Stimulated activated CD8-positive, alpha-beta memory T cell treated with anti-CD3 and anti-CD28 coated beads, Interleukin-15, amount 100 ng/mL, for 4 hours (primary cell): ENCODE measurements around the gene SGSH.

Experiments used
- DNase-seq, 2 donors: peaks; one replicate each; pipeline ENCODE4 v3.0.0-alpha.2; 2020; ENCODE audit warnings: low read depth in 2 of 2

SGSH gene

DNA sequence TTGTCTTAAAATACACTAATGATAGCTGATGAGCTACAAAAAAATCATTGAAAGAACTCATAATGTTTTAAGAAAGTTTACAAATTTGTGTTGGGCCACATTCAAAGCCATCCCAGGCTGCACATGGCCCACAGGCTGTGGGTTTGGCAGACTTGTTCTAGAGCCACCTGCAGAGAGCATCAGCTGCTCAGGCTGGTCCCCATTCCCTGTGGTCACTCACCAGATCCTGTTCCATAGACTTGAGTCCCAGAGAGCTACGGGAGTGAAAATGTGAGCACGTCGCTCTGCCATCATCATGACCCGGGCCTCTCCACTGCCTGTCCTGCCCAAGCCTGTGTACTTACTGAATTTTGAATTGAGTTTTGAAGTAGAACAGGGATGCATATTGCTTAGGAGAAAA is 7.0 kb upstream of the SGSH start:
- DNase-seq, result no peak

DNA sequence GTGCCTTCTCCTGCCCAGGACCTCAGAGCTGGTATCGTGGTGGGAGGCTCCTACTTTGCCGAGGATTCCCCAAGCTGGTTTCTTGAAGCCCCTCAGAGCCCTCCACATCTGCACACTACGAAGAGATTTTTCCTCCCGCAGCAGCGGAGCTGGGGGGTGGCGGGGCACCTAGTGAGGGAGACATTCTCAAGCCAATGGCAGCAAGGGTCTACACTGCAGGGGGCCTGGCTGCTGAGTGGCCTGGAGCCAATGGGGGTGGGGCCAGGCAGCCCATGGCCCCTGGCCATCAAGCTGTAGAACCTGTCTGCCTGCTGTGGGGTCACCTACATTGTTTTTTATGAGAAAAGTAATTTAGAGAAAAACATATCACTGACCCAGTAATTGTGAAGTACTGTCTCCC is 5.1 kb upstream of the SGSH start:
- no peak for DNase-seq

- no peak for DNase-seq
Measured at GRCh38 chr17:80224683-80225082, 4.5 kb upstream of the SGSH start.

- DNase-seq, result no peak
Measured at GRCh38 chr17:80223838-80224497, 3.8 kb upstream of the SGSH start.

DNA sequence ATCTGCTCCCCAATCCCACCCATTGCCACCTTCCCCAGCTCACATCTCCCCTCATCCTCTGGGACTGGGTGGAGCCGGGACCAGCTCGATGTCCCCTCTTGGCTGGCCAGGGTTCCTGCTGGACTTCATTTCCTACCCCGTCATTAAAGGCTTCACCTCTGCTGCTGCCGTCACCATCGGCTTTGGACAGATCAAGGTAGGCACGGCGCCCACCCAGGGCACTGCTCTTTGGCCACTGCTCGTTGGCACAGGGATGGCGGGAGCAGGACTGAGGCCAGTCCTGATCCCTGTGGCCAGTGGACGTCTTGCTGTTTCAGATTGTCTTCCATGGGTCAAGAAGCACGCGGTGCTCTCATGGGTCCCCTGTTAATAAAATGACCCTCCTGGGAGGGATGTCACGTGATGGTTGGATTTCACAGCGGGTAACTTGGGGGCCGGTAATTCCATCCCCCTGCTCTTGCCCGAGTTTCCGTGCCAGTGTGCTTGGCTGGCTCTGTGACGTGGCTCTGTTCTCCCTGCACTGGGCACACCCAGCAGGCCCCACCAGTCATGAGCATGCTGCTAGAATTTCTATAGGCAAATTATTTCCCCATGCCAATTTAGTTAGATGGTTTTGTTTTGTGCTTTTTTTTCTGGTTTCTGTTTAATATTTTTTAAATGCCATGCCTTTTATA is 3.1 kb upstream of the SGSH start:
- no peak for DNase-seq

GRCh38 chr17:80222376-80223141 is 2.4 kb upstream of the SGSH start:
- no peak for DNase-seq

DNA sequence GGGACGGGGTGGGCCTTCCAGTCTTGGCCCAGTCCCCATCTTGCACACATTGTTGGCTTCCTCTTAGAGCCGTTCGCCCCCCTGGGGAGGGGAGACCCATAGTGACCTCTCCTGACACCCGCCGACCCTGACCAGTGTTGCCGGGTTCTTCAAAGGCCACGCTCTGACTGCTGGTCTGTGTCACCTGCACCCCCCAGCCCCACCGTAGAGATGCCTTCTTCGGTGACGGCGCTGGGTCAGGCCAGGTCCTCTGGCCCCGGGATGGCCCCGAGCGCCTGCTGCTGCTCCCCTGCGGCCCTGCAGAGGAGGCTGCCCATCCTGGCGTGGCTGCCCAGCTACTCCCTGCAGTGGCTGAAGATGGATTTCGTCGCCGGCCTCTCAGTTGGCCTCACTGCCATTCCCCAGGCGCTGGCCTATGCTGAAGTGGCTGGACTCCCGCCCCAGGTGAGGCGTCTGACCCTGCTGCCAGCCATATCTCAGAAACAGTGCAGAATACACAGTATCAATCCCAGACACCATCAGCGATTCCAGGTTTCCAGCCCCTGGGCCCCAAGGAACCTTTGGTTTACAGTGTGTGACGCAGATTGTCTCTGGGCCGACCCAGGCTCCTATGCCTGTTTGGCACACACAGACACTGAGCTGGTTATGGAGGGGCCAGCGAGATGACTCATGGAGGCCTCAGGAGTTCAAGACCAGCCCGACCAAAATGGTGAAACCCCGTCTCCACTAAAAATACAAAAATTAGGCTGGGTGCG is 1.4 kb upstream of the SGSH start:
- DNase-seq, result no peak

- no peak for DNase-seq
Measured at GRCh38 chr17:80220736-80221215, 643 bp upstream of the SGSH start.

DNA sequence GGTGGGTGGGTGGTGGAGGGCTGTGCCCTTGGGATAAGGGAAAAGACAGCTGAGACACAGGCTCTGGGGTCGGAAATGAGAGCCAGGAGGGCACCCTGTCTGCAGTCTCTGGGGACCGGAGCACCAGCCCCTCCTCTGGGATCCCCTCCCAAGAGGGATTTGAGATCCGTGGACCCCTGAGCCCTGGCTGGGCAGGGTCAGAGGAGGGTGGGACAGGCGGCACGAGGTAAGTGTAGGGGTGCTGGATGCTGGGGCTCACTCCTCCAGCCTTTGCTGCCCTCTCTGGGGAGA is 425 bp downstream of the SGSH start:
- no peak for DNase-seq

DNA sequence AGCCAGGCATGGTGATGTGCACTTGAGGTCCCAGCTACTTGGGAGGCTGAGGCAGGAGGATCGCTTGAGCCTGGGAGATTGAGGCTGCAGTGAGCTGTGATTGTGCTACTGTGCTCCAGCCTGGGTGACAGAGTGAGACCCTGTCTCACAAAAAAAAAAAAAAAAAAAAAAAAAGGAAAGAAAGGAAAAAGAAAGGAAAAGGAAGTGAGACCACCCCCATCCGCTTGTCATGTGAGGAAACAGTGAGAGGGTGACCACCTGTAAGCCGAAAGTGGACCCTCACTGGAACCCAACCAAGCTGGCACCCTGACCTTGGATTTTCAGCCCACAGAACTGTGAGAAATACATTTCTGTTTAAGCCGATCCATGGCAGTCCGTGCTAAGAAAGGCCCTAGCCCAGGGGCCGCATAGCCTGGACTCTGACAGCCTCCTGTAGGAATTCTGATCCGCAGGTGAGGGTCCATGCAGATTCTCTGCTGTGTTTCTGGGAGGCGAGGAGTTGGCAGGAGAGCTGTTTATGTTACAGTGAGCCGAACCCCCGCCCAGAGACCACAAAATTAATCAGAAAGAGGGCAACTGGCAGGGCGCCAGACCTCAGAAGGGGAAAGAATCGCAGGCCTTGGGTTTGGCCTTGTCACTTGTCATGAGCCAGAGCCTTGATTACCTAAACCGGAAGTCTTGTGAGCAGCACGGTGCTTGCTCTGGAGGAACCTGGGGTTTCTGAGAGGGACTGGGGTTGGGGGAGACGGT is 945 bp downstream of the SGSH start:
- peak; percentile 82 to 89 for DNase-seq

- no peak for DNase-seq
Measured at GRCh38 chr17:80218391-80218790, 1.7 kb downstream of the SGSH start.

- DNase-seq, result no peak
Measured at GRCh38 chr17:80217703-80218362, 2.3 kb downstream of the SGSH start.

- no peak for DNase-seq
Measured at GRCh38 chr17:80216473-80217456, 3.4 kb downstream of the SGSH start.

DNA sequence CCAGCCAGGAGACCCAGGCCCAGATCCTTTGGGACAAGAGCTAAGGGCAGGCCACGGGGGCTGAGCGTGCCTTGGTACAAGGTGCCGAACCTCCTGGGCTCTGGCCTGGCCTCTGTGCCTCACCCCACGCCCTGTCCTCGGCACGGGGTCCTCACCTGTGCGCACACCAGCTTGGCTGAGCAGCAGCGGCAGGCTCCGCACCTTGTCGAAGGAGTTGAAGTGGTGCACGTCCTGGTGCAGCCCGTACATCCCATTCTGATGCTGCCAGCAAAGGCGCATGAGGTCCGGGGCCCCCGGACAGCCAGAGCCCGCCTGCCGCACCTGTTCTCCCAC is 5.3 kb downstream of the SGSH start:
- no peak for DNase-seq

GRCh38 chr17:80214012-80214877 is 5.9 kb downstream of the SGSH start:
- DNase-seq, result no peak

DNA sequence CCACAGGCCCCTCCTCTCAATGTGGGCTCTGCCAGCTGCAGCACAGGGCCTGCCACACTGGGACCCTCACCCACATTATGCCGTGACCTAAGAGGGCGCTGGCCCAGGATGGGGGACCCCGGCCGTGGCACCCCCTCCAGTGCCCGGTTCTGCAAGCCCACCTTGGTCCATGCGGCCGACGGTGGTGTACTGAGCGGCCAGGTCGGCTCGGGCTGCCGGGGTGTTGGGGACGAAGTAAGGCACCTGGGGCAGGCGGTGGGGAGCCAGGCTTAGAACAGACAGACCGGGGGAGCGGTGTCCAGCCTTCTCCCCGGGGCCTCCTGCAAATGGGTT is 6.5 kb downstream of the SGSH start:
- no peak for DNase-seq

DNA sequence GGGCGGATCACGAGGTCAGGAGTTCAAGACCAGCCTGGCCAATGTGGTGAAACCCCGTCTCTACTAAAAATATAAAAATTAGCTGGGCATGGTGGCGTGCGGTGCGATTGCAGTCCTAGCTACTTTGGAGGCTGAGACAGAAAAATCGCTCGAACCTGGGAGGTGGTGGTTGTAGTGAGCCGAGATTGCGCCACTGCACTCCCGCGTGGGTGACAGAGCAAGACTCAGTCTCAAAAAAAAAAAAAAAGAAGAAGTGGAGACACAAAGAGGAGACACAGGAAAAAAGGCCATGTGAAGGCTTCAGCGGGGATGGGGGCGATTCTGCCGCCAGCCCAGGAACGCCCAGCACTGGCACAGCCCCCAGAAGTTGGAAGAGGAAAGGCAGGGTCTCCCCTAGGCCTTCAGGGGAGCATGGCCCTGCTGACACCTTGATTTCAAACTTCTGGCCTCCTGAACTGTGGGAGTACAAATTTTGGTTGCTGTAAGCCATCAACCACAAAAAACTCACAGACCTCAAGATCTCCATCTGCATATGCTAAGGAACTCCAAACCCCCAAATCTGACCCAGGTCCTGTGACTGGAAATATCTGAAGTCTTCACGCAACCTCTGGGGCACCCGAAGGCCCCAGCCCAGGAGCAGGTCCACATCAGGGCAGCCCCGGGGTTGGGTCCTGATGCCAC is 7.0 kb downstream of the SGSH start:
- DNase-seq, result no peak

- no peak for DNase-seq
Measured at GRCh38 chr17:80212511-80212910, 7.6 kb downstream of the SGSH start.

DNA sequence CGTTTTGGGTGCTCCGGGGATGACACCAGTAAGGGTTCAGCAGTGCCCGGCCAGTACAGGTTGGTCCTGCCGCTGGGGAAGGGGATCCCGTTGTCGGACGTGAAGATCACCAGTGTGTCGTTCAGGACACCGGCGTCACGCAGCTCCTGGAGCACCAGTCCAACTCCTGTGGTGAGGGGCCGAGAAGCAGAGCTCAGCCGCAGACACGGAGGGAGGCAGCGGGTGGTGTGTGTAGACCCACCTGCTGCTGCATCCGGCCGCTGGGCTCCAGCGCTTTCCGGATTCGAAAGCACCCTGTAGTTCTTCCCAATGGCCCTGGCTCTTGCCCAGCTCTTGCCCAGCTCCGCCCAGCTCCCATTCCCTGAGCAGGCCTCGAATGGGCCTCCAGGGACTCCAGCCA is 8.0 kb downstream of the SGSH start:
- DNase-seq, result no peak
